B cell (primary cell): ENCODE results near the gene PLEKHG4B.

ENCODE experiments used
- EZH2 ChIP-seq: IDR thresholded peaks from 2 replicates; pipeline ENCODE4 v1.6.1; 2012; ENCODE audit warnings: borderline replicate concordance, low read depth, mild to moderate bottlenecking, moderate library complexity, low read length; ENCODE audit not compliant: insufficient read depth, poor library complexity, severe bottlenecking
- TF ChIP-seq, protein P1 (sequence below): fragments of 200-600 bp; IDR thresholded peaks from one replicate; pipeline ENCODE4 v1.8.0; 2022; ENCODE audit warnings: antibody characterized with exemption, mild to moderate bottlenecking

DNA sequence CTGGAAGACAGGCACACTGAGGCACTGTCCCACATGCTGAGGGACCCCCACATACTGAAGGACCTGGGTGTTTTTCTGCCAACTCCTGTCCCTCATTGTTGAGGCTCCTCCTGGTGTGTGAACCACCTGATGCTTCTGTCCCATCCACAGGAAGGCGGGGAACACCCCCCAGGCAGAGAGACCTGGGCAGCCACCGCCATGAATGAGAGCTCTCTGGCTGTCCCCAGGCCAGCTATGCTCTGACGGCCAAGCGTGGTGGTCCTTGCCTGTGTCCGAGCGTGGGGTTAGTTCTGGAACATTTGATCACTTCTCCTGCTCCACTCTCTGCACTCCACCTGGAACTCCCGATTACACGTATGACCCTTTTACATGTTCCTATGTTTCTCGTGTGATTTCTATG is 87.4 kb downstream of the PLEKHG4B start:
- TF ChIP-seq, protein P1, sequence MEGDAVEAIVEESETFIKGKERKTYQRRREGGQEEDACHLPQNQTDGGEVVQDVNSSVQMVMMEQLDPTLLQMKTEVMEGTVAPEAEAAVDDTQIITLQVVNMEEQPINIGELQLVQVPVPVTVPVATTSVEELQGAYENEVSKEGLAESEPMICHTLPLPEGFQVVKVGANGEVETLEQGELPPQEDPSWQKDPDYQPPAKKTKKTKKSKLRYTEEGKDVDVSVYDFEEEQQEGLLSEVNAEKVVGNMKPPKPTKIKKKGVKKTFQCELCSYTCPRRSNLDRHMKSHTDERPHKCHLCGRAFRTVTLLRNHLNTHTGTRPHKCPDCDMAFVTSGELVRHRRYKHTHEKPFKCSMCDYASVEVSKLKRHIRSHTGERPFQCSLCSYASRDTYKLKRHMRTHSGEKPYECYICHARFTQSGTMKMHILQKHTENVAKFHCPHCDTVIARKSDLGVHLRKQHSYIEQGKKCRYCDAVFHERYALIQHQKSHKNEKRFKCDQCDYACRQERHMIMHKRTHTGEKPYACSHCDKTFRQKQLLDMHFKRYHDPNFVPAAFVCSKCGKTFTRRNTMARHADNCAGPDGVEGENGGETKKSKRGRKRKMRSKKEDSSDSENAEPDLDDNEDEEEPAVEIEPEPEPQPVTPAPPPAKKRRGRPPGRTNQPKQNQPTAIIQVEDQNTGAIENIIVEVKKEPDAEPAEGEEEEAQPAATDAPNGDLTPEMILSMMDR, result no peak
- TF ChIP-seq EZH2, result no peak
